Right lobe of liver (tissue), 6 donors: ENCODE measurements around the gene ABHD8. TPM values are rescaled to one million over a fixed set of nuclear protein-coding genes. Genes with fewer than 3 reads are reported as not detected.

Experiments
- ATAC-seq, 4 donors: fragments of 200-7000 bp; cut with Tn5 transposase; one replicate each; pipeline ENCODE4 v1.9.1; 2020; ENCODE audit warnings: mild to moderate bottlenecking in 4 of 4, moderate library complexity in 4 of 4
- DNase-seq, 3 donors: peaks; one replicate each; pipeline ENCODE4 v3.0.0-alpha.2; 2020
- H3K27ac ChIP-seq, 3 donors: fragments of 200-600 bp; one replicate each; pipeline ENCODE4 v1.8.0; 2022
- H3K27me3 ChIP-seq, 2 donors: fragments of 200-600 bp; one replicate each; pipeline ENCODE4 v1.8.0; 2022
- H3K36me3 ChIP-seq, 4 donors: fragments of 200-600 bp; sonication (generic) in 1 of 4; one replicate each; pipeline versions ENCODE4 v1.5.1 to v1.8.0; 2017 to 2022; ENCODE audit warnings: control low read depth in 1 of 4
- H3K4me1 ChIP-seq, 4 donors: fragments of 200-600 bp; sonication (generic) in 1 of 4; one replicate each; pipeline versions ENCODE4 v1.5.1 to v1.8.0; 2017 to 2022; ENCODE audit warnings: control low read depth in 1 of 4
- H3K4me3 ChIP-seq, 3 donors: fragments of 200-600 bp; one replicate each; pipeline ENCODE4 v1.8.0; 2022
- H3K9me3 ChIP-seq, 4 donors: fragments of 200-600 bp; sonication (generic) in 1 of 4; one replicate each; pipeline versions ENCODE4 v1.5.1 to v1.8.0; 2017 to 2022; ENCODE audit warnings: control low read depth in 1 of 4
- CTCF ChIP-seq, 4 donors: fragments of 200-600 bp in 3 of 4; fragments of 450-650 bp in 1 of 4; IDR thresholded peaks; one replicate each; pipeline versions ENCODE4 v1.5.1 to v1.8.0; 2016 to 2022; ENCODE audit warnings: antibody characterized with exemption in 4 of 4, mild to moderate bottlenecking in 2 of 4
- POLR2A ChIP-seq: fragments of 450-650 bp; IDR thresholded peaks from one replicate; pipeline ENCODE4 v1.6.1; 2017; ENCODE audit warnings: antibody characterized with exemption, mild to moderate bottlenecking
- whole genome bisulfite sequencing: methylation state at CpG from one replicate; pipeline ENCODE4 v1.1.6; 2018; ENCODE audit warnings: low coverage, low lambda C conversion rate; ENCODE audit not compliant: insufficient coverage; ENCODE audit errors: missing lambda C conversion rate; 5-methylcytosine and 5-hydroxymethylcytosine counted together
- intact Hi-C, 2 donors: fragments of 100-400 bp; cut with DNase I; formaldehyde crosslinking; loops; one replicate each; pipeline versions ENCODE4 v1.11.2 to v1.14.1; 2022
- total RNA-seq, 6 experiments: library from RNA; depleted of rRNA in 2 of 6; stranded (reverse); fragments of >200 nt in 2 of 6; fragmentation: NEBNext Ultra II Directional in 3 of 6; extraction: Animal tissue kit (Norgen Biotek cat#: 25700) in 3 of 6; gene quantifications; one replicate each; pipeline versions ENCODE4 v1.1.0 to v1.2.4, GENCODE V29; 2016 to 2023
- donor health status: DM: no; HTN: yes; CAD: no.
- donor health status: DM: no; HTN: no; CAD: no.
- donor health status: DM: no; HTN: no; CAD: no.
- donor health status: DM: no; HTN: yes; CAD: no.
- donor health status: DM: no; HTN: yes; CAD: no.

Gene ABHD8
- total RNA-seq, 6 experiments from 2014 or later, result 8.3 to 27.3 (median 15.8) TPM

DNA sequence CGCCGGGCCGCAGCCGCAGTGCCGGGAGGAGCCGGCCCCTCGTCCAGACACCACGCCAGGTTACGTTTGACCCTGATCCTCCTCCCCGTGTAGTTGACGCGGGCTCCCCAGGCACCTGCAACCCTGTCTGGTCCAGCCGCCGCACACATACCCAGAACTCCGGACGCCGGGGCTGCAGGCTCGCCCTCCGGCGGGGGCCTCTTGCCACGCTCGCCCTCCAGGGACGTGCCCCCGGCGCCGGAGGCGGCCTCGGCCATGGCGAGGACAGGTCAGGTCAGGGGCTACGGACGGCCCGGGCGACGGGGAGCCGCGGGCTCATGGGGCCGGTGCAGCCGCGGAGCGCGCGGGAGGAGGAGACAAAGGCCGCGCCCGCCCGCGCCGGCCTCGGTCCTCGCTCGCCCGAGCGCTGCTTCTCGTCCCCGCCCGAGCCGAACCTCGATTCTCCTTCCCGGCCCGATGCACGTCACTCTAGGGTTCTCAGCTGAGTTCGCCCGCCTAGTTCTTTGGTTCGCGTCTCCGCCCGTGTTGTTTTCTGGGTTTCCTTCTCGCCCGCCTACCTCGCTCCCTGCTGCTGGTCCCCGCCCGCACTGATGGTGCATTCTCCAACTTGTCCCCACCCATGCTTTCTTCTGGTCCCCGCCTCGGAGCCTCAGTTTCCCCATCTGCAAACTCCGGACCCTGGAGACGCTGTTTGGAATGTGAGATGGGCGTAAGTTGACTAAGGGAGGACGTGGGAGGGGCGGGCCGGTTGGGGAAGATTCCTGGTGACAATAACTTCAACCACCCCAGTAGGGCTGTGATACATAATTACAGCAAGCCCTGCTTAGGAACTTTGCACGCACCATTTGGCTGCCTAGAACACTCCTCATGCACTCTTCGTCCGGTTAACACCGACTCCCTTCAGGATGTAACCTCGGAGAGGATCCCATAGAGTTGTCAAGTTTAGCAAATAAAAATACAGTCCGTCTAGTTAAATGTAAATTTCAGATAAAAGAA, 31.5 kb upstream of the ABHD8 start, which contains the start of gene ANO8:
TSS of gene ANO8 (minus strand) at position 442 of the 996 bp plus-strand sequence. CDS start at position 257, 185 bp downstream.
- TF ChIP-seq CTCF (IDR thresholded peaks at IDR 0.05) (no peak), POLR2A (peak; percentile 42)
- no peaks in the 10 kb centered on the region for H3K36me3 ChIP-seq
- 5% methylated on average over 27 of the region's 86 CpGs for WGBS
- intact Hi-C loops, result no loop called here
- peak within 1 kb of the TSS; percentile 65 to 83 (median 80) for H3K4me3 ChIP-seq
- peaks cover 0 to 18% (median 3%) of the 10 kb centered on the region in 4 donors for H3K4me1 ChIP-seq
- no peaks in the 10 kb centered on the region for H3K27me3 ChIP-seq
- DNase-seq (peak; percentile 91 to 96 (median 96)), ATAC-seq (peak; percentile 70 to 81 (median 78))
- H3K27ac ChIP-seq, result peak within 1 kb of the TSS in 1 of 3 donors; percentile 50
- H3K9me3 ChIP-seq, result no peaks in the 10 kb centered on the region

DNA sequence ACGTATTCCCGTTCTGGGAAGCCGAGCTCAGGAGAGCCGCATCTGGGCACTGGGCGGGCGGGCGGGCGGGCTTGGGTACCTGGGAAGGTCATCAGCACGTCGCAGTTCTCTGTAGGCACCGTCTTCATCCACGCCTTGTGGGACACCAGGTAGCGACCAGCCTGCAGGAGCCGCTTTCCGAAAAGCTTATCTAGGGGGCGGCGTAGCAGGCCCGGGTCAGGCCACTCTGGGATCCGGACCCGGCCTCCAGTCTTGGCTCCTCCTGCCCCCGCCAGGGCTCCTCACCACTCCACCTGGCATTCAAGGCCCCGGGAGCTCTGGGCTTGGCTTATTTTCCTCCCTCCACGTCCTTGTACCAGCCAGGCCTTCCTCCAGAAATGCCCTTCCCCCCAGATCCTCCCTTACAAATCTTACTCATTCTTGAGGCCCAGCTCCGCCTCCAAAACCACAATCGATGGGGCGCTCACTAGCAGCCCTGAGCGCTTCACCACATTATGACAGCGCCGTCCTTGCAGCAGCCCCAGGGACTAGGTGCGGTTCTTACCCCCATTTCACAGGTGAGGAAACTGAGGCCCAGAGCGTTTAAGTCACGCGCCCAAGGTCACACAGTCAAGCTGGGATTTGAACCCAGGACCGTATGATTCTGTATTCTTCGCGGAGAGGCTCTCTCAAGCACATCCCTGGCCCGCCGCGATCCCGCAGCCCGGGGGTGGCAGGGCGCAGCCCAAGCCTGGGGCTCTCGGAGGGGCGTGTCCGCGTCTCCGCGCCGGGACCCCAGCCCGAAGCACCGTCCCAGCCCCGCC, 30.6 kb upstream of the ABHD8 start:
- peak overlapping the region; percentile 65 to 83 (median 80) for H3K4me3 ChIP-seq
- no peaks in the 10 kb centered on the region for H3K36me3 ChIP-seq
- ATAC-seq, result no peak
- intact Hi-C loops, result no loop called here
- no peaks in the 10 kb centered on the region for H3K27me3 ChIP-seq
- H3K9me3 ChIP-seq, result no peaks in the 10 kb centered on the region
- peaks cover 0 to 23% (median 3%) of the 10 kb centered on the region in 4 donors for H3K4me1 ChIP-seq
- peak overlapping the region in 1 of 3 donors; percentile 50 for H3K27ac ChIP-seq
- 37% methylated on average over 8 of the region's 52 CpGs for WGBS
- DNase-seq, result peak in 1 of 3 donors; percentile 47
- TF ChIP-seq CTCF (IDR thresholded peaks at IDR 0.05), result no peak
- TF ChIP-seq POLR2A, result no peak

- H3K4me1 ChIP-seq, result peaks cover 0 to 24% (median under 1%) of the 10 kb centered on the region in 4 donors
- H3K9me3 ChIP-seq, result no peaks in the 10 kb centered on the region
- WGBS, result 95% methylated on average over 22 of the region's 45 CpGs
- no peak for TF ChIP-seq CTCF (IDR thresholded peaks at IDR 0.05)
- no peak for TF ChIP-seq POLR2A
- H3K27me3 ChIP-seq, result no peaks in the 10 kb centered on the region
- no peak overlapping the region for H3K4me3 ChIP-seq
- intact Hi-C loops, result no loop called here
- no peak overlapping the region for H3K27ac ChIP-seq
- DNase-seq (peak in 1 of 3 donors; percentile 44), ATAC-seq (no peak)
- H3K36me3 ChIP-seq, result no peaks in the 10 kb centered on the region
Measured at GRCh38 chr19:17332677-17333581, 29.7 kb upstream of the ABHD8 start.

DNA sequence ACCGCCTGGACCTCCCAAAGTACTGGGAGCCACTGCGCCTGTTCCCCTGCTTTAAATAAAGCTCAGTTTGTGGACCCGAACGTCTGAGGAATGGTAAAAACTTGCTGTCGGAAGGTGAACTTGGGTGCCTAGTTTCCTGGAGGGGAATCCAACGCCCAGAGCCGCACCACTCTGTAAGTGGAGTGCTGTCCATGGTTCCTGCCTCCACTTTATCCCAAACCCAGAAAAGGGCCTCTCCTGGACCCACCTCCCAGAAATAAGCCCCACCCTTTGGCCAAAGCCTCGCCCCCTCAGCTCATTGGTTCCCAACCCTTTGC, 29.1 kb upstream of the ABHD8 start:
- no peak for ATAC-seq
- Histone ChIP-seq H3K4me1 (peaks cover 0 to 24% (median 0%) of the 10 kb centered on the region in 4 donors), H3K27ac (no peak overlapping the region), H3K4me3 (no peak overlapping the region), H3K9me3 (no peaks in the 10 kb centered on the region), H3K36me3 (no peaks in the 10 kb centered on the region), H3K27me3 (no peaks in the 10 kb centered on the region)
- intact Hi-C loops, result no loop called here
- no peak for DNase-seq
- WGBS, result 95% methylated on average over 4 of the region's 8 CpGs
- TF ChIP-seq CTCF (IDR thresholded peaks at IDR 0.05) (no peak), POLR2A (no peak)
